Ramos (cell line): Measurements from ENCODE around the gene MOB1A.

Experiments used
- in situ Hi-C: fragments of 300-500 bp; cut with MboI; formaldehyde crosslinking; loops from one replicate; pipeline ENCODE4 v1.14.3; 2022; ENCODE audit warnings: low sequenced_read_pairs; ENCODE audit not compliant: unreplicated experiment

MOB1A gene

GRCh38 chr2:74119912-74120825 lies 58.5 kb downstream of the MOB1A start:
- in situ Hi-C loops, result no loop called here

- in situ Hi-C loops, result no loop called here
Observed at GRCh38 chr2:74119339-74119738, 59.3 kb downstream of the MOB1A start.

DNA sequence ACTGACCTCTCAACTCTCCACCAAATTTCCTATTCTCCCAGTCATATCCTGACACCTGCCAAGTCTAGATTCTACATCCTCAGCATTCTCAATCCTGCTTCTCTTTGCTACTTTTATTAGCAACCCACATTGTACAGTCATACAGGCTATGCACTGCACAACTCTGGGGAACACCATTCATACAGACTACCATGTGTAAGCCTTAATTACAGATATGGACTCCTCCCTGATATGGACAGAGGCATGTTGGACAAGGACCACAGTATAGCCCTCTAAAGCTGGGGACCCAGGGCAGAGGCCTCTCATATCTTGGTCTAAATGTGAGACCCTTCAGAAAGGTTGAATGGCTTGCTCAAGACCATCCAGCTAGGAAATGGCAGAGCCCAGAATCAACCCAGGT lies 67.3 kb downstream of the MOB1A start:
- in situ Hi-C loops, result no loop called here

- in situ Hi-C loops, result no loop called here
Observed at GRCh38 chr2:74110537-74110936, 68.1 kb downstream of the MOB1A start.

- in situ Hi-C loops, result no loop called here
Observed at GRCh38 chr2:74109551-74109950, 69.1 kb downstream of the MOB1A start.

- in situ Hi-C loops, result no loop called here
Observed at GRCh38 chr2:74107071-74107470, 71.6 kb downstream of the MOB1A start.

DNA sequence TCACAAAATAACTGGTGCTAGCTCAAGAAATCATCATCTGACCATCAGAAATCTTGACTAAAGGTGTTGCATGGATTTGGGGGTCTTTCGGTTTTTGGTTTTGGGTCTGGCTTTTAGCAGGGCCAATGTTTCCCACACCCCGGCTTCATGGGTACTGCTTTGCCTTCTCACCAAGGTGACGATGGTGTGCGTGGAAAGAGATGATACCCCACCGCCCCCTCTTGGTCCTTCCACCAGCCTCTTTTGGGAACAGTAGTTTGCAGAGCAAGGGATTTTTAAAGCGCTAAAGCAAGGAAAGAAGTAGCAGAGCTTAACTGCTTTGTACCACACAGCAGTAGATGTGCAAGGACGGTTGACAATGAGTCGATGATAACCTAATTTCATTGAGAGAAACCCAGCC lies 73.3 kb downstream of the MOB1A start:
- in situ Hi-C loops, result no loop called here

DNA sequence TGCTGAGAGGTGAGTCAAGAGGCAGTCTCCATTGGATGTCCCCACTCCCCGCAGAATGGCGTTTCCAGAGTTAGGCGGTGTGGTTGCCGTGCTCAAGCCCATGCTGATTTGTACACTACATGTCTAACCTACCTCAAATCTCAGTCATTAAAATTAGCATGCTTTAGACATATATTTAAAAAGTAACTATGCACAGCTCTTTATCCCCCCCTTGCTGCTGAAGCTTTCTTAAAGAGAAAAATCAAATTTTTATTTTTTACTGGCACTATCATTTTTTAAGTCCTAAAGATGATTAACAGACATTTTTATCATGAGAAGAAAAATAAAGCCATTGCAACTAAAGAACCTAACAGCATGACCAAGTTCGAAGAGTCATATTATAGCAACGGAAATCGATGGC lies 73.8 kb downstream of the MOB1A start:
- in situ Hi-C loops, result no loop called here

DNA sequence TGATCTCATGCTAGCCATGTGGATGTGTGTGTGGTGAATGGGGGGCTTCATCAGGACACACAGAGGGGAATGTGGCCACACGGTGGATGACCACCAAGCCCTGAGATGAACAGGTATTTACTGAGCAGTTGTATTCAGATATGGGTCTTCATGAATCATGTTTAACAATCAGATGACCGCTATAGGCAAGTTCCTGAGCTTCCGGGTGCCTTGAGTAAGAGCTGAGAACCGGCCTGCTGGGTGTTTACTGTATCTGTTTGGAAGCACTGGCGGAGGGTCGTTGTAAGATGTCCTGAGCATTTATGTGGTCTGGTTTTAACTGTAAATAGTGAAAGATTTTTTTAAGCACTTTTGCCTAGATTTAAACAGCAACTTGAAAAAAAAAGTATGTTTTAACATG lies 74.9 kb downstream of the MOB1A start:
- in situ Hi-C loops, result no loop called here
